Tibial nerve (tissue), 4 donors: Measurements from ENCODE around the gene CACNA2D2. TPM values are rescaled to one million over a fixed set of nuclear protein-coding genes. Genes with fewer than 3 reads are reported as not detected.
A peak's percentile ranks its signal among the peaks of the same experiment; 100 is the strongest.

Experiments used
- DNase-seq, 2 donors: peaks; one replicate each; pipeline ENCODE4 v3.0.0-alpha.2; 2019; ENCODE audit warnings: low spot score in 2 of 2
- H3K27ac ChIP-seq, 4 donors: fragments of 200-600 bp; sonication (generic) in 3 of 4; one replicate each; pipeline ENCODE4 v1.5.1; 2017 to 2019; ENCODE audit warnings: mild to moderate bottlenecking in 1 of 4
- H3K27me3 ChIP-seq, 2 donors: fragments of 200-600 bp; sonication (generic) in 1 of 2; one replicate each; pipeline versions ENCODE4 v1.5.1 to v1.6.0; 2017 to 2019
- H3K36me3 ChIP-seq, 3 donors: fragments of 200-600 bp; sonication (generic); one replicate each; pipeline ENCODE4 v1.5.1; 2018 to 2019
- H3K4me1 ChIP-seq, 4 donors: fragments of 200-600 bp; sonication (generic) in 3 of 4; one replicate each; pipeline ENCODE4 v1.5.1; 2017 to 2019
- H3K4me3 ChIP-seq, 4 donors: fragments of 200-600 bp; sonication (generic) in 3 of 4; one replicate each; pipeline ENCODE4 v1.5.1; 2017 to 2019; ENCODE audit warnings: mild to moderate bottlenecking in 1 of 4, moderate library complexity in 1 of 4
- H3K9me3 ChIP-seq, 4 donors: fragments of 200-600 bp; sonication (generic) in 3 of 4; one replicate each; pipeline ENCODE4 v1.5.1; 2017 to 2019
- CTCF ChIP-seq, 5 experiments: fragments of 200-600 bp in 3 of 5; fragments of 450-650 bp in 2 of 5; sonication (generic) in 3 of 5; IDR thresholded peaks; one replicate each; pipeline ENCODE4 v1.5.1; 2016 to 2019; ENCODE audit warnings: antibody characterized with exemption in 5 of 5, mild to moderate bottlenecking in 3 of 5, moderate library complexity in 2 of 5
- EP300 ChIP-seq, 2 donors: sonication (generic); formaldehyde crosslinking; IDR thresholded peaks; one replicate each; pipeline ENCODE4 v1.6.1; 2017; ENCODE audit warnings: antibody characterized with exemption in 2 of 2, mild to moderate bottlenecking in 1 of 2
- POLR2A ChIP-seq, 2 donors: fragments of 450-650 bp; IDR thresholded peaks; one replicate each; pipeline ENCODE4 v1.6.1; 2017; ENCODE audit warnings: antibody characterized with exemption in 2 of 2, mild to moderate bottlenecking in 2 of 2, moderate library complexity in 2 of 2
- WGBS, 2 donors: methylation state at CpG; one replicate each; pipeline ENCODE4 v1.1.5; 2018; 5-methylcytosine and 5-hydroxymethylcytosine counted together
- total RNA-seq, 4 donors: library from RNA; depleted of rRNA; stranded (reverse); fragments of >200 nt; gene quantifications; one replicate each; pipeline ENCODE4 v1.1.0, GENCODE V29; 2016

The CACNA2D2 gene
- total RNA-seq, 4 donors from 2014 or later, result 0.84 to 2.0 (median 1.2) TPM

- Histone ChIP-seq H3K27me3 (no peaks in the 10 kb centered on the region), H3K4me3 (peak overlapping the region; percentile 47 to 68 (median 60)), H3K9me3 (no peaks in the 10 kb centered on the region), H3K27ac (peak overlapping the region; percentile 63 to 100 (median 98)), H3K36me3 (no peaks in the 10 kb centered on the region), H3K4me1 (peaks cover 0 to 69% (median 43%) of the 10 kb centered on the region in 4 donors)
- TF ChIP-seq CTCF (IDR thresholded peaks at IDR 0.05) (no peak), POLR2A (IDR thresholded peaks at IDR 0.05) (no peak), EP300 (IDR thresholded peaks at IDR 0.05) (no peak)
- WGBS, 2 donors, result 77 to 78% methylated on average over 14 of the region's 14 CpGs
- no peak for DNase-seq
Observed at GRCh38 chr3:50339485-50340146, 163.8 kb downstream of the CACNA2D2 start.

GRCh38 chr3:50338965-50339364, 164.5 kb downstream of the CACNA2D2 start:
- H3K4me1 ChIP-seq, result peaks cover 0 to 75% (median 50%) of the 10 kb centered on the region in 4 donors
- H3K27ac ChIP-seq, result peak overlapping the region; percentile 97 to 100 (median 98)
- no peaks in the 10 kb centered on the region for H3K36me3 ChIP-seq
- DNase-seq, result no peak
- H3K9me3 ChIP-seq, result no peaks in the 10 kb centered on the region
- H3K4me3 ChIP-seq, result peak overlapping the region in 3 of 4 donors; percentile 65 to 71 (median 68)
- WGBS, 2 donors, result 47 to 58% methylated on average over 5 of the region's 5 CpGs
- TF ChIP-seq CTCF (IDR thresholded peaks at IDR 0.05), result peak in 1 of 5 experiments; percentile 20
- no peak for TF ChIP-seq EP300 (IDR thresholded peaks at IDR 0.05)
- TF ChIP-seq POLR2A (IDR thresholded peaks at IDR 0.05), result no peak
- H3K27me3 ChIP-seq, result no peaks in the 10 kb centered on the region

GRCh38 chr3:50337175-50337861, 166.1 kb downstream of the CACNA2D2 start:
- H3K27me3 ChIP-seq, result no peaks in the 10 kb centered on the region
- peak overlapping the region; percentile 68 to 87 (median 82) for H3K4me3 ChIP-seq
- peaks cover 0 to 89% (median 55%) of the 10 kb centered on the region in 4 donors for H3K4me1 ChIP-seq
- peaks cover 0 to 3% (median 0%) of the 10 kb centered on the region in 3 donors for H3K36me3 ChIP-seq
- peak overlapping the region; percentile 97 to 100 (median 98) for H3K27ac ChIP-seq
- no peaks in the 10 kb centered on the region for H3K9me3 ChIP-seq
- peak; percentile 65 to 96 for TF ChIP-seq POLR2A (IDR thresholded peaks at IDR 0.05)
- peak; percentile 99 for TF ChIP-seq EP300 (IDR thresholded peaks at IDR 0.05)
- no peak for TF ChIP-seq CTCF (IDR thresholded peaks at IDR 0.05)
- WGBS, 2 donors, result 0% methylated on average over 3 to 66 of the region's 79 CpGs
- peak; percentile 98 to 99 for DNase-seq

GRCh38 chr3:50336452-50337174, 166.8 kb downstream of the CACNA2D2 start:
- H3K4me3 ChIP-seq, result peak overlapping the region; percentile 68 to 87 (median 82)
- no peak for TF ChIP-seq POLR2A (IDR thresholded peaks at IDR 0.05)
- no peak for TF ChIP-seq EP300 (IDR thresholded peaks at IDR 0.05)
- TF ChIP-seq CTCF (IDR thresholded peaks at IDR 0.05), result no peak
- peaks cover 0 to 86% (median 55%) of the 10 kb centered on the region in 4 donors for H3K4me1 ChIP-seq
- peaks cover 0 to 10% (median 0%) of the 10 kb centered on the region in 3 donors for H3K36me3 ChIP-seq
- WGBS, 2 donors, result 0 to 1% methylated on average over 17 to 20 of the region's 31 CpGs
- peak overlapping the region; percentile 97 to 100 (median 98) for H3K27ac ChIP-seq
- no peak for DNase-seq
- H3K9me3 ChIP-seq, result no peaks in the 10 kb centered on the region
- H3K27me3 ChIP-seq, result no peaks in the 10 kb centered on the region
